PC-9 (cell line): Measurements from ENCODE around the gene CD300C. TPM values are rescaled to one million over a fixed set of nuclear protein-coding genes. Genes with fewer than 3 reads are reported as not detected.

Experiments
- BruUV-seq: library from RNA; stranded (reverse); fragments of 400-500 nt; replicated peaks from 2 replicates; lab custom pipeline; 2021; lab: Mats Ljungman, UMichigan
- CTCF ChIA-PET: fragments of 300-600 bp; sonication (Branson Sonifier 250); formaldehyde crosslinking; loops from one replicate; lab custom pipeline; 2022; ENCODE audit warnings: antibody characterized with exemption; lab: Charles Lee
- POLR2A ChIA-PET: fragments of 300-600 bp; sonication (Branson Sonifier 250); formaldehyde crosslinking; loops from one replicate; lab custom pipeline; 2022; ENCODE audit warnings: antibody characterized with exemption; ENCODE audit not compliant: unreplicated experiment; lab: Charles Lee
- DNase-seq, 2 experiments: peaks; one replicate each; pipeline versions ENCODE4 v3.0.0 to v3.0.0-alpha.2; 2015 to 2022; ENCODE audit warnings: mixed read lengths in 1 of 2
- H2AFZ ChIP-seq: fragments of 200-600 bp; sonication (generic); 2 replicates; pipeline ENCODE4 v1.8.1; 2017; ENCODE audit warnings: antibody characterized with exemption
- H3F3A ChIP-seq: fragments of 200-600 bp; sonication (generic); 2 replicates; pipeline ENCODE4 v1.8.1; 2017; ENCODE audit warnings: antibody characterized with exemption, mild to moderate bottlenecking, low read depth; ENCODE audit not compliant: insufficient read depth
- H3K27ac ChIP-seq: fragments of 200-600 bp; sonication (generic); 2 replicates; pipeline ENCODE4 v1.6.1; 2016; ENCODE audit warnings: mixed run types
- H3K27me3 ChIP-seq: fragments of 200-600 bp; sonication (generic); 2 replicates; pipeline ENCODE4 v1.6.1; 2016; ENCODE audit warnings: low read depth, mixed run types; ENCODE audit not compliant: insufficient read depth
- H3K36me3 ChIP-seq: fragments of 200-600 bp; sonication (generic); 2 replicates; pipeline ENCODE4 v1.6.1; 2016; ENCODE audit warnings: low read depth, mixed run types
- H3K4me1 ChIP-seq: fragments of 200-600 bp; sonication (generic); replicated peaks from 2 replicates; pipeline ENCODE4 v1.6.1; 2016; ENCODE audit warnings: mixed run types; ENCODE audit not compliant: insufficient read depth
- H3K4me2 ChIP-seq: fragments of 200-600 bp; sonication (generic); 2 replicates; pipeline ENCODE4 v1.6.1; 2017; ENCODE audit warnings: mixed run types
- H3K4me3 ChIP-seq: fragments of 200-600 bp; sonication (generic); 2 replicates; pipeline ENCODE4 v1.6.1; 2016; ENCODE audit warnings: mixed run types
- H3K79me2 ChIP-seq: fragments of 200-600 bp; sonication (generic); 2 replicates; pipeline ENCODE4 v1.6.1; 2017; ENCODE audit warnings: low read depth, mixed run types
- H3K9me2 ChIP-seq: fragments of 200-600 bp; sonication (generic); 2 replicates; pipeline ENCODE4 v1.8.1; 2017; ENCODE audit warnings: mild to moderate bottlenecking; ENCODE audit not compliant: insufficient read depth
- H3K9me3 ChIP-seq: fragments of 200-600 bp; sonication (generic); 2 replicates; pipeline ENCODE4 v1.8.1; 2016; ENCODE audit warnings: low read depth; ENCODE audit not compliant: insufficient read depth
- H4K20me1 ChIP-seq: fragments of 200-600 bp; sonication (generic); 2 replicates; pipeline ENCODE4 v1.8.1; 2017; ENCODE audit not compliant: insufficient read depth
- EZH2 ChIP-seq: fragments of 200-600 bp; sonication (generic); IDR thresholded peaks from 2 replicates; pipeline ENCODE4 v1.8.0; 2017; ENCODE audit warnings: antibody characterized with exemption, low read depth
- intact Hi-C: fragments of 100-400 bp; cut with micrococcal nuclease; formaldehyde crosslinking; loops from one replicate; pipeline ENCODE4 v1.10.0; 2022; ENCODE audit not compliant: unreplicated experiment
- total RNA-seq: library from RNA; stranded (reverse); gene quantifications from 2 replicates; pipeline ENCODE4 v1.2.3, GENCODE V29; 2021
- TF ChIP-seq, protein P1 (sequence below): fragments of 200-600 bp; sonication (generic); conservative IDR thresholded peaks from 2 replicates; pipeline ENCODE4 v1.6.1; 2017; ENCODE audit warnings: mixed run types, antibody characterized with exemption, mild to moderate bottlenecking, moderate library complexity

Gene CD300C
- total RNA-seq, 1 experiment from 2014 or later = not detected

DNA sequence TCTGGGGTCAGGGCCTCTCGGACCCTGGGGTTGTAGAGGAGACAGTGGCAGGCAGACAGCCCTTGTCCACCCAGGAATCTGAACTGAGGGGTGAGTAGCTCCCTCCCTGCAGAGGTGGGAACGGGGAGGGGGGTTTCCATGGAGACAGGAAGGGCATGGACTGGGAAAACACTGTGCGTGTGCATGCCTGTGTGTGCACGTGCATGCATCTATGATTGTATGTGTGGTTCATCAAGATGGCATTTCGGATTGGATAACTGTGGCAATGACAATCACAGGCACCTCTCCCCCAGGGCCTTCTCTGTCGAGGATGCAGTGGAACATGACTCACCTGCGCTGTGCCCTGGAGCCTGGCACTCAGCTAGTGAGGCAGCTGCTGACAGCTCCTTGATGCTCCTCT is 6.1 kb upstream of the CD300C start:
- H3K4me3 ChIP-seq = no peak overlapping the region
- no peaks in the 10 kb centered on the region for H3K79me2 ChIP-seq
- no peaks in the 10 kb centered on the region for H3K9me2 ChIP-seq
- no peak for DNase-seq
- peaks cover 100% of the 10 kb centered on the region for H3K27me3 ChIP-seq
- BruUV-seq = no TSS peak
- no peak overlapping the region for H3K4me2 ChIP-seq
- ChIA-PET POLR2A (no interaction called here), CTCF (no interaction called here)
- H4K20me1 ChIP-seq = no peaks in the 10 kb centered on the region
- intact Hi-C loops = no loop called here
- H3K4me1 ChIP-seq = no peaks in the 10 kb centered on the region
- no peaks in the 10 kb centered on the region for H3F3A ChIP-seq
- H3K27ac ChIP-seq = no peak overlapping the region
- H3K36me3 ChIP-seq = no peaks in the 10 kb centered on the region
- TF ChIP-seq, protein P1, sequence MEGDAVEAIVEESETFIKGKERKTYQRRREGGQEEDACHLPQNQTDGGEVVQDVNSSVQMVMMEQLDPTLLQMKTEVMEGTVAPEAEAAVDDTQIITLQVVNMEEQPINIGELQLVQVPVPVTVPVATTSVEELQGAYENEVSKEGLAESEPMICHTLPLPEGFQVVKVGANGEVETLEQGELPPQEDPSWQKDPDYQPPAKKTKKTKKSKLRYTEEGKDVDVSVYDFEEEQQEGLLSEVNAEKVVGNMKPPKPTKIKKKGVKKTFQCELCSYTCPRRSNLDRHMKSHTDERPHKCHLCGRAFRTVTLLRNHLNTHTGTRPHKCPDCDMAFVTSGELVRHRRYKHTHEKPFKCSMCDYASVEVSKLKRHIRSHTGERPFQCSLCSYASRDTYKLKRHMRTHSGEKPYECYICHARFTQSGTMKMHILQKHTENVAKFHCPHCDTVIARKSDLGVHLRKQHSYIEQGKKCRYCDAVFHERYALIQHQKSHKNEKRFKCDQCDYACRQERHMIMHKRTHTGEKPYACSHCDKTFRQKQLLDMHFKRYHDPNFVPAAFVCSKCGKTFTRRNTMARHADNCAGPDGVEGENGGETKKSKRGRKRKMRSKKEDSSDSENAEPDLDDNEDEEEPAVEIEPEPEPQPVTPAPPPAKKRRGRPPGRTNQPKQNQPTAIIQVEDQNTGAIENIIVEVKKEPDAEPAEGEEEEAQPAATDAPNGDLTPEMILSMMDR = no peak
- no peak for TF ChIP-seq EZH2
- no peaks in the 10 kb centered on the region for H3K9me3 ChIP-seq
- no peak overlapping the region for H2AFZ ChIP-seq

DNA sequence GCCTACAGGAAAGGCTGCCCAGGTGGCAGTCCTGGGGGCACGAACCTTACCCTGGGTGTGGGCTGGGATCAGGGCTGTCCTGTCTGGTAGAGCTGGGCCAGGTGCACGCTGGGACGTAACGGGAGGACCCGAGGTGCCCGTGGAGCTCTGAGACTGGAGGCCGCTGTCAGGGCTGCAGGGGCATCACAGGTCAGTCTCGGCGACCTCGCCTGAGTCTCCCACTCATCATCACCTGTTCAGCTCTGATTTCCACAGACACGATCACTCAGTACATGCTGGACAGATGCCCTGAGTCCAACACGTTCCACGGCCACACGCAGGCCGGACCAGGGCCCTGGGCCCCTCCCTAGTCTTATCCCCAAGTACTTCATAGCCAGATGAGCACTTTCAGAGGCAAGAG is 4.7 kb upstream of the CD300C start:
- H4K20me1 ChIP-seq = no peaks in the 10 kb centered on the region
- no peaks in the 10 kb centered on the region for H3K4me1 ChIP-seq
- no TSS peak for BruUV-seq
- H3K4me3 ChIP-seq = no peak overlapping the region
- H3K79me2 ChIP-seq = no peaks in the 10 kb centered on the region
- H3K9me3 ChIP-seq = no peaks in the 10 kb centered on the region
- TF ChIP-seq EZH2 = no peak
- TF ChIP-seq, protein P1 = no peak
- no peak overlapping the region for H3K4me2 ChIP-seq
- H2AFZ ChIP-seq = no peak overlapping the region
- no peaks in the 10 kb centered on the region for H3F3A ChIP-seq
- intact Hi-C loops = no loop called here
- no peaks in the 10 kb centered on the region for H3K9me2 ChIP-seq
- no peak overlapping the region for H3K27ac ChIP-seq
- peaks cover 100% of the 10 kb centered on the region for H3K27me3 ChIP-seq
- H3K36me3 ChIP-seq = no peaks in the 10 kb centered on the region
- CTCF ChIA-PET = no interaction called here
- no peak for DNase-seq
- POLR2A ChIA-PET = no interaction called here

DNA sequence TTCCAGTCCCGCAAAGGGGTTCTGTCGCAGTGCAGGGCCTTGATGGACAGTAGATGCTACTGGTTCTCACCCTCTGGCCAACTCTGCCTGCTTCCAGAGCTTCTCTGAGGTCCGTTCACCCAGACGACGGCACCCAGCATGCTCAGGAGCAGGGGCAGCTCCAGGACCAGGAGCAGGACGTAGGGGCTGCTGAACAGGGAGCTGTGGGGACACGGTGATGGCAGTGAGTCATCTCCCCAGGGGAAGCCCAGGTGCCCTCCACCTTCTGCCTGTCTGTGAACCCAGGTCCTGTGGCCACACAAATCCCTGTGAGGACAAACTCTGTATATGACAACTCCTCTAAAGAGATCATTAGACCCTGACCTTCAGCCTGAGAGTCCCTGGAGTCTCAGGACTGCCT is 3.4 kb upstream of the CD300C start:
- no peaks in the 10 kb centered on the region for H3K9me3 ChIP-seq
- H3K36me3 ChIP-seq = no peaks in the 10 kb centered on the region
- no peak overlapping the region for H3K4me3 ChIP-seq
- DNase-seq = no peak
- ChIA-PET CTCF (no interaction called here), POLR2A (no interaction called here)
- intact Hi-C loops = no loop called here
- no peak overlapping the region for H3K4me2 ChIP-seq
- H3K79me2 ChIP-seq = no peaks in the 10 kb centered on the region
- BruUV-seq = no TSS peak
- H3K4me1 ChIP-seq = no peaks in the 10 kb centered on the region
- H2AFZ ChIP-seq = no peak overlapping the region
- H4K20me1 ChIP-seq = no peaks in the 10 kb centered on the region
- H3K9me2 ChIP-seq = no peaks in the 10 kb centered on the region
- peaks cover 100% of the 10 kb centered on the region for H3K27me3 ChIP-seq
- H3K27ac ChIP-seq = no peak overlapping the region
- no peaks in the 10 kb centered on the region for H3F3A ChIP-seq
- TF ChIP-seq EZH2 = no peak
- TF ChIP-seq, protein P1 = no peak
